HG02759 (cell line): ENCODE results near the gene EIF5A.
A peak's percentile ranks its signal among the peaks of the same experiment; 100 is the strongest.

ENCODE experiments used
- ATAC-seq: cut with Tn5 transposase; IDR thresholded peaks from one replicate; pipeline ENCODE4 v1.9.1; 2021; ENCODE audit warnings: mild to moderate bottlenecking, moderate library complexity; ENCODE audit not compliant: unreplicated experiment

The EIF5A gene

DNA sequence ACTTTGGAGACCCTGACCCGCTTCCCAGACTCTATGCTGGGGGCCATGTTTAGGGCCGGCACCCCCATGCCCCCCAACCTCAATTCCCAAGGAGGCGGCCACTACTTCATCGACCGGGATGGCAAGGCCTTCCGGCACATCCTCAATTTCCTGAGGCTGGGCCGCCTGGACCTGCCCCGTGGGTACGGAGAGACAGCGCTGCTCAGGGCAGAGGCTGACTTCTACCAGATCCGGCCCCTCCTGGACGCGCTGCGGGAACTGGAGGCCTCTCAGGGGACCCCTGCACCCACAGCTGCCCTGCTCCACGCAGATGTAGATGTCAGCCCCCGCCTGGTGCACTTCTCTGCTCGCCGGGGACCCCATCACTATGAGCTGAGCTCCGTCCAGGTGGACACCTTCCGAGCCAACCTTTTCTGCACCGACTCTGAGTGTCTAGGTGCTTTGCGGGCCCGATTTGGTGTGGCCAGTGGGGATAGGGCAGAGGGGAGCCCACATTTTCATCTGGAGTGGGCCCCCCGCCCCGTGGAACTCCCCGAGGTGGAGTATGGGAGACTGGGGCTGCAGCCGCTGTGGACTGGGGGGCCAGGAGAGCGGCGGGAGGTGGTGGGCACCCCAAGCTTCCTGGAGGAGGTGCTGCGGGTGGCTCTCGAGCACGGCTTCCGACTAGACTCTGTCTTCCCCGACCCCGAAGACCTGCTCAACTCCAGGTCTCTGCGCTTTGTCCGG lies 45.6 kb downstream of the EIF5A start:
- no peak for ATAC-seq

GRCh38 chr17:7354262-7354843 lies 46.9 kb downstream of the EIF5A start:
- ATAC-seq: no peak

GRCh38 chr17:7355053-7355452 lies 47.6 kb downstream of the EIF5A start, which contains the start of gene TMEM95:
TSS of gene TMEM95 (plus strand) at chr17:7355156. CDS start at chr17:7355205, 49 bp downstream.
- no peak for ATAC-seq

DNA sequence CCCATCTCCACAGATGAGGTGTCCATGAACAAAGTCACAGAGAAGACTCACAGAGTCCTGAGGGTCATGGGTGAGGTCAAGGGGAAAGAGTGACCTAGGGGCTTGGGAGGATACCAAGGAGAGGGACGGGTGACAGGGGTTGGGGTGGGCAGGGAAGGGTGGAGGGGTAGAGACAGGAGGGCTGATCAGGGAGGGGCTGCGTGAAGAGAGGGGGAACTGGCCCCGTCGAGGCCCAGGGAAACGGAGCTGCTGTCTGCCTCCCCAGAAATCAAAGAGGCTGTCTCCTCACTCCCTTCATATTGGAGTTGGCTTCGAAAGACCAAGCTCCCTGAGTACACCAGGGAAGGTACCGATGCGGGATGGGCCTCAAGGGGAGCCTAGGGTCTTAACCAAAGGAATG lies 48.1 kb downstream of the EIF5A start:
- ATAC-seq: no peak

DNA sequence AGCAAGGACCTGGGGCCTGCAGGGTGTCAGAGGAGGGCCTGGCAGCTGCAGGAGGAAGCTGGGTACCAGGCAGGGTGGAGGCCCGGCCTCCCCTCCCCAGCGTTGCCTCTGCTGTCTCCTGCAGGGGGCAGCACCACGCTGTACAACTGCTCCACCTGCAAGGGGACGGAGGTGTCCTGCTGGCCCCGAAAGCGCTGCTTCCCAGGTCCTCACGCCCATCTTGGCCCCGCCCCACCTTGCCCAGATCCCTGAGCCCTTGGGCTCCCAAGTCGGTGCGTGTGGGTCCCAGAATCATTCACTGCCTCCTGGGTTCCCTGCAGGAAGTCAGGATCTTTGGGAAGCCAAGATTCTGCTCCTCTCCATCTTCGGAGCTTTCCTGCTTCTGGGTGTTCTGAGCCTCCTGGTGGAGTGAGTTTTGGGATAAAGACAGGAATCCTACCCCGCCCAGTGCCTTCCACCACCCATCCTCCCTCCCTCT lies 48.7 kb downstream of the EIF5A start:
- ATAC-seq: peak; percentile 29

GRCh38 chr17:7356756-7357155 lies 49.3 kb downstream of the EIF5A start:
- ATAC-seq: no peak

- ATAC-seq: no peak
These were observed 50.0 kb downstream of the EIF5A start for GRCh38 chr17:7357381-7357780.

- no peak for ATAC-seq
These were observed 54.5 kb downstream of the EIF5A start for GRCh38 chr17:7361906-7362305.
